ENCODE data around the gene PTPRM.

PTPRM gene

DNA sequence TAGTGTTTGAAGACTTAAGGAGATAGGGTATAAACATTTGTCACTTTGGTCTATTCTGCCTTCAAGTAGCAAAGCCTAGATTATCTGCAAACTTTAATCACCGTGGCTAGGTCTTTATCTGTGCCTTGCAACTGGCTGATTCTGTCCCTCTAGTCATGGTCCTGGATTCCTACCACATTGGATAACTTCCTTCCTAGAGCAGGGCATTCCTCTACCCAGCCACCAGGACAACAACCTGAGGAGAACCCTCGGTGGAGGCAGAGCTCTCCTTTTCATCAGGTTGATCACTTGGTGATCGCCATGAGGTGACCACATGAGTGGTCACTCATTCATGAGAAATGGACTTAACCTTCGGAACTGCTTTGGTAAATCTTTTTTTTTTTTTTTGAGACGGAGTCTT is 25.3 kb upstream of the PTPRM start:
- Histone ChIP-seq H3K9ac (ENCODE audit: low read depth in 1 of 2, low read length in 2 of 2) (no peak overlapping the region), H3K9me3 (ENCODE audit: control insufficient read depth in 2 of 2, low read length in 2 of 2) (no peaks in the 10 kb centered on the region), H3K27me3 (ENCODE audit: control insufficient read depth in 2 of 2, insufficient read depth in 2 of 2, low read length in 2 of 2) (no peaks in the 10 kb centered on the region), H3K36me3 (ENCODE audit: control insufficient read depth in 2 of 2, insufficient read depth in 2 of 2, low read length in 2 of 2) (no peaks in the 10 kb centered on the region), H3K27ac (ENCODE audit: low read depth in 2 of 2, low read length in 2 of 2) (no peak overlapping the region), H3K4me1 (ENCODE audit: control insufficient read depth in 2 of 2, insufficient read depth in 2 of 2, low read length in 2 of 2) (no peaks in the 10 kb centered on the region), H3K4me3 (ENCODE audit: low read length in 2 of 2) (no peak overlapping the region)

DNA sequence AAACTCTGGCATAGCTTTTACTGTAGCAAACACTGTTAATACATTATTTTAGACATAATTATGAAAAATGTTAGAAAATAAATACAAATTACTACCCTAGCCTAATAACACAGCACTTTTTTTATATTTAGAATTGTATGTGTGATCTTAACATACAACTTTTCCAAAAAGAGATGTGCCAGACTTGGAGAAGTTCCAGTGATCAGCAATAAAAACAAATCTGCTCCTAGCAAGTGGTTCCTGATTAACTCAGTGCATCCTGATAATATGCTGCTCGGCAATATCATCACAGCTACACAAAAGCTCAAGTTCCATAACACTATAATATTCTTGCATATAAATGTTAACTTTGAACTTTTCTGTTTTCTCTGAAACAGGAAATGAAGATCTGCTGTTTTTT is 22.4 kb upstream of the PTPRM start:
- no peaks in the 10 kb centered on the region for H3K27me3 ChIP-seq (ENCODE audit: control insufficient read depth in 2 of 2, insufficient read depth in 2 of 2, low read length in 2 of 2)
- no peak overlapping the region for H3K4me3 ChIP-seq (ENCODE audit: low read length in 2 of 2)
- no peaks in the 10 kb centered on the region for H3K4me1 ChIP-seq (ENCODE audit: control insufficient read depth in 2 of 2, insufficient read depth in 2 of 2, low read length in 2 of 2)
- no peak overlapping the region for H3K9ac ChIP-seq (ENCODE audit: low read depth in 1 of 2, low read length in 2 of 2)
- H3K9me3 ChIP-seq (ENCODE audit: control insufficient read depth in 2 of 2, low read length in 2 of 2) = no peaks in the 10 kb centered on the region
- H3K36me3 ChIP-seq (ENCODE audit: control insufficient read depth in 2 of 2, insufficient read depth in 2 of 2, low read length in 2 of 2) = no peaks in the 10 kb centered on the region
- no peak overlapping the region for H3K27ac ChIP-seq (ENCODE audit: low read depth in 2 of 2, low read length in 2 of 2)

DNA sequence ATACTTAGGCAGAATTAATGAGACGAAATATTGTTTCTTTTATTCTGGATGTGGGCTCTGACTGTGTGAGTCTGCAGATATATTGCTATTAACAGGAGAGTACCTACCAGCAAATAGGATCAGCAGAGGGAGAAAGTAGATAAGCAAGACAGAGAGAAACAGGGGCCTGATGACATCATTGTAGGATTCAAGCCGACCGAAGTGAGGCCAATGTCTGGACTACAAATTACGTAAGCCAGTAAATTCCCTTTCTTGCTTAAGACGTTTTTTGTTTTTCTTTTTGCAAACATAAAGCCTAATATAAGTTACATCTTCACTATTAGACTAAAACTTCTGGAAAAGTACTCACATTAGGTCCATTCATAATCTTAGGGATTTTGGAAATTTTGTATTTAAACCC is 21.4 kb upstream of the PTPRM start:
- Histone ChIP-seq H3K27me3 (ENCODE audit: control insufficient read depth in 2 of 2, insufficient read depth in 2 of 2, low read length in 2 of 2) (no peaks in the 10 kb centered on the region), H3K36me3 (ENCODE audit: control insufficient read depth in 2 of 2, insufficient read depth in 2 of 2, low read length in 2 of 2) (no peaks in the 10 kb centered on the region), H3K4me3 (ENCODE audit: low read length in 2 of 2) (no peak overlapping the region), H3K9me3 (ENCODE audit: control insufficient read depth in 2 of 2, low read length in 2 of 2) (no peaks in the 10 kb centered on the region), H3K4me1 (ENCODE audit: control insufficient read depth in 2 of 2, insufficient read depth in 2 of 2, low read length in 2 of 2) (no peaks in the 10 kb centered on the region), H3K9ac (ENCODE audit: low read depth in 1 of 2, low read length in 2 of 2) (no peak overlapping the region), H3K27ac (ENCODE audit: low read depth in 2 of 2, low read length in 2 of 2) (no peak overlapping the region)

DNA sequence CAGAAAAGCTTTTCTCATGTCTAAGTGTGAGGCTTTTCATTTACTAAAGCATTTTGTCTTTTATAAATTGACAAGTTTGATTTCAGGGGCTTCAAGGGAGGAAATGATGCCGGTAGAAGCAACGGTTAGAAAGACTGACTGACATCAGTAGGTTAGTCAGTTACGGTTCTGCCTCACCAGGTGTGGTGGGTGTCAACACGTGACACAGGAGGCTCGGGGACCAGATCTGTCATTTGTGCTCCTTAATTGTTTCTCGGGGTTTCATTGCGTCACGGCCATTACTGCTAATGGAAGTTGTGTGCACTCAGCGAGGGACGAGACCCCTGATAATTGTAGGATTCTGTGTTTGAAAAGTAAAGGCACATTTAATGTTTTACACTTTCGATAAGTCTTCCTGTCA is 18.9 kb upstream of the PTPRM start:
- H3K9me3 ChIP-seq (ENCODE audit: control insufficient read depth in 2 of 2, low read length in 2 of 2) = no peaks in the 10 kb centered on the region
- no peaks in the 10 kb centered on the region for H3K36me3 ChIP-seq (ENCODE audit: control insufficient read depth in 2 of 2, insufficient read depth in 2 of 2, low read length in 2 of 2)
- H3K4me1 ChIP-seq (ENCODE audit: control insufficient read depth in 2 of 2, insufficient read depth in 2 of 2, low read length in 2 of 2) = no peaks in the 10 kb centered on the region
- no peak overlapping the region for H3K4me3 ChIP-seq (ENCODE audit: low read length in 2 of 2)
- H3K27me3 ChIP-seq (ENCODE audit: control insufficient read depth in 2 of 2, insufficient read depth in 2 of 2, low read length in 2 of 2) = no peaks in the 10 kb centered on the region
- no peak overlapping the region for H3K27ac ChIP-seq (ENCODE audit: low read depth in 2 of 2, low read length in 2 of 2)
- no peak overlapping the region for H3K9ac ChIP-seq (ENCODE audit: low read depth in 1 of 2, low read length in 2 of 2)

DNA sequence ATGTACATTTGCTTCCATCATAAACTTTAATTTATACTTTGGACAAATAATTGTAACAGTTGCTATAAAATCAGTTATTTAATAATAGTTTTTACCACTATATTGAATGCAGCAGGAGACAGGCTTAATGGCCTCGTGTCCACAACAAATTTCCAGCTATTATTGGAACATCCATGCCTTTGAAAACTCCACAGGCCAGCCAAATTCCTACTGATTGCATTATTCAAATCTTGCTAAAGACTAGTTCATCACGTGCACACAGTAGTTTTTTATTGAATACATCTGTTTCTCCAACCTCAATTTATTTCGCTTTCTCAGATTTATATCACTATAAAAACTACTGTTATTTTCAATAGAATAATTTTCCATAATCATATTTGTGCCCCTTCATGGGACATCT is 18.4 kb upstream of the PTPRM start:
- Histone ChIP-seq H3K4me1 (ENCODE audit: control insufficient read depth in 2 of 2, insufficient read depth in 2 of 2, low read length in 2 of 2) (no peaks in the 10 kb centered on the region), H3K9ac (ENCODE audit: low read depth in 1 of 2, low read length in 2 of 2) (no peak overlapping the region), H3K27me3 (ENCODE audit: control insufficient read depth in 2 of 2, insufficient read depth in 2 of 2, low read length in 2 of 2) (no peaks in the 10 kb centered on the region), H3K27ac (ENCODE audit: low read depth in 2 of 2, low read length in 2 of 2) (no peak overlapping the region), H3K36me3 (ENCODE audit: control insufficient read depth in 2 of 2, insufficient read depth in 2 of 2, low read length in 2 of 2) (no peaks in the 10 kb centered on the region), H3K9me3 (ENCODE audit: control insufficient read depth in 2 of 2, low read length in 2 of 2) (no peaks in the 10 kb centered on the region), H3K4me3 (ENCODE audit: low read length in 2 of 2) (no peak overlapping the region)

DNA sequence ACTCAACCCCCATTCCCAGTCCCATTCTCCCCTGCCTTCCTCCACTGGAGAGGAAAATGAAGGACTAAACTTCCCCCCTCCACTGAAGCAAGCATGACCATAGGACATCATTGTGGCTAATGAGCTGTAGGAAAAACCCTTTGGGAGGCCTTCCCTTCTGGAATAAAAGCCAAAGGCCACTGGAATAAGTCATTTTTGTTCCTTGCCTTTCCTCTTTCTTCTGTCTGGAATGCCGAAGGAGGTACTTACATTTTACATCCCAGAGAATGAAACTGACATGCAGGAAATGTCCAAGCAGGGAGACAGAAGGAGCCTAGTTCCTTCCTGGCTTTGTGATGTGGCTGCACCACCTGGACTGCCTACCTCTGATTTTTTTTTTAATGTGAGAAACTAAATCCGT is 9.1 kb upstream of the PTPRM start:
- no peak overlapping the region for H3K9ac ChIP-seq (ENCODE audit: low read depth in 1 of 2, low read length in 2 of 2)
- H3K36me3 ChIP-seq (ENCODE audit: control insufficient read depth in 2 of 2, insufficient read depth in 2 of 2, low read length in 2 of 2) = no peaks in the 10 kb centered on the region
- no peaks in the 10 kb centered on the region for H3K9me3 ChIP-seq (ENCODE audit: control insufficient read depth in 2 of 2, low read length in 2 of 2)
- H3K27ac ChIP-seq (ENCODE audit: low read depth in 2 of 2, low read length in 2 of 2) = no peak overlapping the region
- no peaks in the 10 kb centered on the region for H3K27me3 ChIP-seq (ENCODE audit: control insufficient read depth in 2 of 2, insufficient read depth in 2 of 2, low read length in 2 of 2)
- H3K4me1 ChIP-seq (ENCODE audit: control insufficient read depth in 2 of 2, insufficient read depth in 2 of 2, low read length in 2 of 2) = no peaks in the 10 kb centered on the region
- no peak overlapping the region for H3K4me3 ChIP-seq (ENCODE audit: low read length in 2 of 2)

DNA sequence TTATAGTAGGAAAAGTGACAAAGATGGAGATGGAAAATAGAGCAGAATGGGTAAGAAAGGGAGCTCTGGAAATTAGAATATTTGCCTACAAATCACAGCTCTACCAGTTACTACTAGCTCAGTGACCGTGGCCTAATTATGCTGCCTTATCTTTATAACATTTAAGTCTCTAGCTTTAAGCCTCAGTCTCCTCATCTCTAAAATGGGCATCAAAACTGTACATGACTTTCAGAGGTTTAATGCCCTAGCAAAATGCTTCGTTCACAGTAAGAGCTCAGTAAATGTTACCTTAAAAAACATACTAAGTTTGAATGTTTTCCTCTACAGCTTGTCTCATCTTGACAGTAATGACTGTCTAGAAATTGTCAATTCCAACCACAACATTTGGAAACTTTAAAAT is 8.3 kb upstream of the PTPRM start:
- Histone ChIP-seq H3K36me3 (ENCODE audit: control insufficient read depth in 2 of 2, insufficient read depth in 2 of 2, low read length in 2 of 2) (no peaks in the 10 kb centered on the region), H3K4me3 (ENCODE audit: low read length in 2 of 2) (no peak overlapping the region), H3K4me1 (ENCODE audit: control insufficient read depth in 2 of 2, insufficient read depth in 2 of 2, low read length in 2 of 2) (no peaks in the 10 kb centered on the region), H3K9ac (ENCODE audit: low read depth in 1 of 2, low read length in 2 of 2) (no peak overlapping the region), H3K9me3 (ENCODE audit: control insufficient read depth in 2 of 2, low read length in 2 of 2) (no peaks in the 10 kb centered on the region), H3K27me3 (ENCODE audit: control insufficient read depth in 2 of 2, insufficient read depth in 2 of 2, low read length in 2 of 2) (no peaks in the 10 kb centered on the region), H3K27ac (ENCODE audit: low read depth in 2 of 2, low read length in 2 of 2) (no peak overlapping the region)

DNA sequence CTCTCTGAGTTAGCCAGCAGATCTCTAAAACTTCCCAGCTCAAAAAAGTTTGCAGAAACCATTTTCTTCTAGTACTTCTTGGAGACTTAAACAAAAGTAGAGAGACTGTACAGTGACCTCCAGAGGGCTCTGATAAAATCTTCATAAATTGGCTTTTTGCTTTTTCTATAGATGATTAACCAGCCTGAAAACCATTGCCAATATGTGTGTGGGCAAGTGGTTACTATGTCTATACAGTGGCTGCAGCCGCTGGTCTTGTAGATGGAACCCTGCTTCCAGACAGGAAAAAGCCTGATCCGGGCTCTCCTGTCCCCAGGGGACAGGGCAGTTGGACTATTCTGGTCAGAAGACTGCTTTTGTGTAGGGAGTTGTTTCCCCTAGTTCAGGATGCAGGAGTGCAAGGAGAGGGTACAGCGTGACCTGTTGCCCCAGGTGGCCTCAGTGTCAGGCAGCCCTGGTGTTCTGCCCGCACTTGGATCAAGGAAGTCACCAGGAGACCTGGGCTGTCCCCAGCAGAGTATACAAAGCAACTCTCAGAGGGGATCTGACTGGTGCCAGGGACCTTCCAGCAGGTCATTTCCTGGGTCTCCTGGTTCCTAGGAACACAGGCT is 7.3 kb upstream of the PTPRM start:
- Histone ChIP-seq H3K4me3 (ENCODE audit: low read length in 2 of 2) (no peak overlapping the region), H3K27me3 (ENCODE audit: control insufficient read depth in 2 of 2, insufficient read depth in 2 of 2, low read length in 2 of 2) (no peaks in the 10 kb centered on the region), H3K27ac (ENCODE audit: low read depth in 2 of 2, low read length in 2 of 2) (no peak overlapping the region), H3K36me3 (ENCODE audit: control insufficient read depth in 2 of 2, insufficient read depth in 2 of 2, low read length in 2 of 2) (no peaks in the 10 kb centered on the region), H3K9ac (ENCODE audit: low read depth in 1 of 2, low read length in 2 of 2) (no peak overlapping the region), H3K4me1 (ENCODE audit: control insufficient read depth in 2 of 2, insufficient read depth in 2 of 2, low read length in 2 of 2) (no peaks in the 10 kb centered on the region), H3K9me3 (ENCODE audit: control insufficient read depth in 2 of 2, low read length in 2 of 2) (no peaks in the 10 kb centered on the region)

DNA sequence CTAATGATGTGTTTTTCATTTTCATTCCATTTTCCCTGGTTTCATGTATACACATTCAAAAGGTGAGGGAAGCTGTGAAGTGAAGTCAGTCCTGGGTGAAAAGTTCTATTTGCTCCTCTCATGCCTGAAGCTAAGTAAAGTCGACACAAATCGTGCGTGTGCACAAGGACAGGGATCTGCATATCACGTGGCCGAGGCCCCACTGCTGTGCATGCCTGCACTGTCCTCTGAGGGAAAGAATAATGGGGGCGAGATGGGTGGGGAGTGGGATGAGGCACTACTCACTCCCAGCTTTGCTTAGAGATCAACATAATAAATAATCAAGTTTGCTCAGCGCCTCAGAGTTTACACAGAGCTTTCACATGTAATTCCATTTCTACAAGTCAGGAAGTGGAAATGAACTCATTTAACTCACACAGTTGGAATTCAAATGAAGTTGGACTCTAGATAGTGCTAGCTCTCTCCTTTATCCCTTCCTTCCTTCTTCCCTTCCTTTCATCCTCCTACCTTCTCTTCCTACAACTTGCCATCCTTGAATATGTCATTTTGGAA is 5.1 kb upstream of the PTPRM start:
- H3K9me3 ChIP-seq (ENCODE audit: control insufficient read depth in 2 of 2, low read length in 2 of 2) = no peaks in the 10 kb centered on the region
- peaks cover 0 to 6% of the 10 kb centered on the region in 2 donors for H3K4me1 ChIP-seq (ENCODE audit: control insufficient read depth in 2 of 2, insufficient read depth in 2 of 2, low read length in 2 of 2)
- H3K27me3 ChIP-seq (ENCODE audit: control insufficient read depth in 2 of 2, insufficient read depth in 2 of 2, low read length in 2 of 2) = peaks cover 5 to 10% of the 10 kb centered on the region in 2 donors
- no peak overlapping the region for H3K9ac ChIP-seq (ENCODE audit: low read depth in 1 of 2, low read length in 2 of 2)
- no peak overlapping the region for H3K4me3 ChIP-seq (ENCODE audit: low read length in 2 of 2)
- H3K36me3 ChIP-seq (ENCODE audit: control insufficient read depth in 2 of 2, insufficient read depth in 2 of 2, low read length in 2 of 2) = no peaks in the 10 kb centered on the region
- H3K27ac ChIP-seq (ENCODE audit: low read depth in 2 of 2, low read length in 2 of 2) = no peak overlapping the region

DNA sequence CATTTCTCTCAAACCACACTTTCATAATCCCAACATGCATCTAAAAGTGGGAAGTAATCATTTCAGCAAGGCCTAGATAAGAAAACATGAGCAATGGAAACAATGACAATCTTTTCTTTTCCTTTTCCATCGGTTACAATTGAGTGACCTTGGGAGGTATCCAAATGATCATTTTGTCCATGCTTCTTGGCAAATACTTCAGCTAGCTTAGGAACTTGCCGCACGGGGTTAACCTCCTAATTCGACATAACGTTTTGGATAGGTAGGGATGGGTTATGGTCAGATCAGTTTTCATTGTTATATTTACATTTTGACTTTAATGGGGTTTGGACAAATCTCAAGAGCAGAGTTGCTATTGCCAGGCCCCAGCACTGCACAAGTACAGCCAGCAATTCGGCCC is 4.6 kb upstream of the PTPRM start:
- Histone ChIP-seq H3K4me1 (ENCODE audit: control insufficient read depth in 2 of 2, insufficient read depth in 2 of 2, low read length in 2 of 2) (peaks cover 0 to 6% of the 10 kb centered on the region in 2 donors), H3K36me3 (ENCODE audit: control insufficient read depth in 2 of 2, insufficient read depth in 2 of 2, low read length in 2 of 2) (no peaks in the 10 kb centered on the region), H3K9ac (ENCODE audit: low read depth in 1 of 2, low read length in 2 of 2) (no peak overlapping the region), H3K27me3 (ENCODE audit: control insufficient read depth in 2 of 2, insufficient read depth in 2 of 2, low read length in 2 of 2) (peaks cover 5 to 10% of the 10 kb centered on the region in 2 donors), H3K27ac (ENCODE audit: low read depth in 2 of 2, low read length in 2 of 2) (no peak overlapping the region), H3K4me3 (ENCODE audit: low read length in 2 of 2) (no peak overlapping the region), H3K9me3 (ENCODE audit: control insufficient read depth in 2 of 2, low read length in 2 of 2) (no peaks in the 10 kb centered on the region)
